SU-DHL-6 (cell line): ENCODE results near the gene USP47.

ENCODE experiments used
- H2AFZ ChIP-seq: fragments of 200-600 bp; sonication (generic); 2 replicates; pipeline ENCODE4 v1.6.1; 2014; ENCODE audit warnings: low read depth, mild to moderate bottlenecking, moderate library complexity, mixed read lengths, antibody characterized with exemption, low read length; ENCODE audit not compliant: severe bottlenecking
- H3F3A ChIP-seq: fragments of 200-600 bp; shearing (Covaris generic); 2 replicates; pipeline ENCODE4 v1.6.0; 2016; ENCODE audit warnings: antibody characterized with exemption, mild to moderate bottlenecking; ENCODE audit not compliant: insufficient read depth
- H3K27ac ChIP-seq: fragments of 200-600 bp; sonication (generic); 2 replicates; pipeline ENCODE4 v1.5.1; 2016; ENCODE audit warnings: low read depth, mild to moderate bottlenecking, low read length, moderate library complexity, mixed read lengths
- H3K27me3 ChIP-seq: fragments of 200-600 bp; sonication (generic), shearing (Covaris generic); 2 replicates; pipeline ENCODE4 v1.6.0; 2014; ENCODE audit warnings: mild to moderate bottlenecking, low read length
- H3K36me3 ChIP-seq: fragments of 200-600 bp; sonication (generic); 2 replicates; pipeline ENCODE4 v1.6.1; 2014; ENCODE audit warnings: mild to moderate bottlenecking, low read length, mixed read lengths
- H3K4me2 ChIP-seq: fragments of 300-600, 200-600 bp; shearing (Covaris generic), sonication (generic); 2 replicates; pipeline ENCODE4 v1.6.0; 2014; ENCODE audit warnings: low read length, low read depth, mild to moderate bottlenecking; ENCODE audit not compliant: poor library complexity, severe bottlenecking
- H3K4me3 ChIP-seq: fragments of 200-600 bp; sonication (generic); 2 replicates; pipeline ENCODE4 v1.5.1; 2014; ENCODE audit warnings: antibody characterized with exemption, low read length, mild to moderate bottlenecking, mixed read lengths; ENCODE audit not compliant: insufficient read depth, poor library complexity, severe bottlenecking
- H3K79me2 ChIP-seq: fragments of 200-600 bp; sonication (generic); 2 replicates; pipeline ENCODE4 v1.6.1; 2014; ENCODE audit warnings: mild to moderate bottlenecking, low read length, moderate library complexity; ENCODE audit not compliant: insufficient read depth
- H3K9ac ChIP-seq: fragments of 200-600 bp; sonication (generic); 2 replicates; pipeline ENCODE4 v1.7.0; 2014; ENCODE audit warnings: mild to moderate bottlenecking, low read length
- H3K9me2 ChIP-seq: fragments of 200-600 bp; sonication (generic); replicated peaks from 2 replicates; pipeline ENCODE4 v1.6.1; 2014; ENCODE audit warnings: low read length; ENCODE audit not compliant: insufficient read depth
- H3K9me3 ChIP-seq: fragments of 200-600 bp; sonication (generic); 2 replicates; pipeline ENCODE4 v1.6.1; 2014; ENCODE audit warnings: low read length, mixed read lengths; ENCODE audit not compliant: insufficient read depth
- H4K20me1 ChIP-seq: fragments of 200-600 bp; sonication (generic); 2 replicates; pipeline ENCODE4 v1.6.1; 2014; ENCODE audit warnings: low read depth, mild to moderate bottlenecking, antibody characterized with exemption, low read length, moderate library complexity, mixed read lengths
- EZH2phosphoT487 ChIP-seq: fragments of 200-600 bp; sonication (generic), shearing (Covaris generic); conservative IDR thresholded peaks from 2 replicates; pipeline ENCODE4 v1.6.1; 2018; ENCODE audit warnings: mild to moderate bottlenecking, antibody characterized with exemption, low read length, moderate library complexity, mixed read lengths
- TF ChIP-seq, protein P1 (sequence below): fragments of 200-600 bp; sonication (generic); IDR thresholded peaks from one replicate; pipeline ENCODE4 v1.5.1; 2017; ENCODE audit warnings: antibody characterized with exemption, mild to moderate bottlenecking, low read length, moderate library complexity; ENCODE audit not compliant: insufficient read depth, poor library complexity, severe bottlenecking

Gene USP47

DNA sequence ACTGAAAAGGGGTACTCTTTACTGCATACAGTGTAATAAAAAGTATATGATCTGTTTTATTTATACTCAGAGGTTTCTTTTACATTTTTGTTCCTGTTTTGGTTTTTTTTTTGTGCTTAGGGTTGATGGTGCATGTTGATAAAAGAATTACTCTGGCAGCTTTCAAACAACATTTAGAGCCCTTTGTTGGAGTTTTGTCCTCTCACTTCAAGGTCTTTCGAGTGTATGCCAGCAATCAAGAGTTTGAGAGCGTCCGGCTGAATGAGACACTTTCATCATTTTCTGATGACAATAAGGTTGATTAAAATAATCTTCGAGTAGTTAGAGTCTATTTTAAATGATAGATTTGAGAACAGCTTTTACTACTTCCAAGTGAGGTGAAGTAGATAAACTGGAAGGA, 106.1 kb downstream of the USP47 start:
- Histone ChIP-seq H3K27ac (no peak overlapping the region), H3K9me2 (no peaks in the 10 kb centered on the region), H3K79me2 (no peaks in the 10 kb centered on the region), H3K4me2 (no peak overlapping the region), H3K9me3 (no peaks in the 10 kb centered on the region), H4K20me1 (no peaks in the 10 kb centered on the region), H3F3A (no peaks in the 10 kb centered on the region), H2AFZ (no peak overlapping the region), H3K27me3 (no peaks in the 10 kb centered on the region), H3K9ac (no peak overlapping the region), H3K36me3 (peaks cover 14% of the 10 kb centered on the region; the same call in 1 of the 2 replicates), H3K4me3 (no peak overlapping the region)
- no peak for TF ChIP-seq EZH2phosphoT487
- TF ChIP-seq, protein P1, sequence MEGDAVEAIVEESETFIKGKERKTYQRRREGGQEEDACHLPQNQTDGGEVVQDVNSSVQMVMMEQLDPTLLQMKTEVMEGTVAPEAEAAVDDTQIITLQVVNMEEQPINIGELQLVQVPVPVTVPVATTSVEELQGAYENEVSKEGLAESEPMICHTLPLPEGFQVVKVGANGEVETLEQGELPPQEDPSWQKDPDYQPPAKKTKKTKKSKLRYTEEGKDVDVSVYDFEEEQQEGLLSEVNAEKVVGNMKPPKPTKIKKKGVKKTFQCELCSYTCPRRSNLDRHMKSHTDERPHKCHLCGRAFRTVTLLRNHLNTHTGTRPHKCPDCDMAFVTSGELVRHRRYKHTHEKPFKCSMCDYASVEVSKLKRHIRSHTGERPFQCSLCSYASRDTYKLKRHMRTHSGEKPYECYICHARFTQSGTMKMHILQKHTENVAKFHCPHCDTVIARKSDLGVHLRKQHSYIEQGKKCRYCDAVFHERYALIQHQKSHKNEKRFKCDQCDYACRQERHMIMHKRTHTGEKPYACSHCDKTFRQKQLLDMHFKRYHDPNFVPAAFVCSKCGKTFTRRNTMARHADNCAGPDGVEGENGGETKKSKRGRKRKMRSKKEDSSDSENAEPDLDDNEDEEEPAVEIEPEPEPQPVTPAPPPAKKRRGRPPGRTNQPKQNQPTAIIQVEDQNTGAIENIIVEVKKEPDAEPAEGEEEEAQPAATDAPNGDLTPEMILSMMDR = no peak

DNA sequence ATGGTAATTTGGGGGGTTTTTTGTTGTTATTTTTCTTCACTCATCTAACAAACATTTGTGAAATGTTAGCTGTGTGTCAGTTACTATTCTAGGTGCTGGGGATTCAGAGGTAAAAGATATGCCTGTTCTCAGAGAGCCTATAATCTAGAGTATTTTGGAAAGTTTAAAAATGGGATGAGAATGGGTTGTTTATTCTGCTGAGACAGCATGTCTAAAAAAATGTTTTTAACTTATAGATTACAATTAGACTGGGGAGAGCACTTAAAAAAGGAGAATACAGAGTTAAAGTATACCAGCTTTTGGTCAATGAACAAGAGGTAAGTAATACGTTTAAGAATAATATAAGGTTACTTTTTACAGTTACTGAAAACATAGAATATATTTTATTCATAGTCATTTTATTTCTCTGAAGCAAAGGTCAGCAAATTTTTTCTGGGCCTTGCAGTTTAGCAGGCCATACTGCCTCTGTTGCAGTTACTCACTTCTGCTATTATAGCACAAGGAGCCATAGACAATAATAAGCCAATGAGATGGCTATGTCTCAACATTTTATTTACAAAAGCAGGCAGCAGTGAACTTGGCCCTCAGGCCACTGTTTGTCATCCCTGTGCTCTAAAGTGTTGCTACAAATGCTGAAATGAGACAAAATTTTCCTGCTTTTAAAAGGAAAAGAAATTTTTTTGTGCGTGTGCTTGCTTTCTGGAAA, 106.6 kb downstream of the USP47 start:
- no peak for TF ChIP-seq EZH2phosphoT487
- TF ChIP-seq, protein P1 = no peak
- Histone ChIP-seq H2AFZ (no peak overlapping the region), H4K20me1 (no peaks in the 10 kb centered on the region), H3K27ac (no peak overlapping the region), H3K9me2 (no peaks in the 10 kb centered on the region), H3K4me3 (no peak overlapping the region), H3K4me2 (no peak overlapping the region), H3K9ac (no peak overlapping the region), H3F3A (no peaks in the 10 kb centered on the region), H3K27me3 (no peaks in the 10 kb centered on the region), H3K9me3 (no peaks in the 10 kb centered on the region), H3K36me3 (peaks cover 15% of the 10 kb centered on the region; the same call in 1 of the 2 replicates), H3K79me2 (no peaks in the 10 kb centered on the region)

DNA sequence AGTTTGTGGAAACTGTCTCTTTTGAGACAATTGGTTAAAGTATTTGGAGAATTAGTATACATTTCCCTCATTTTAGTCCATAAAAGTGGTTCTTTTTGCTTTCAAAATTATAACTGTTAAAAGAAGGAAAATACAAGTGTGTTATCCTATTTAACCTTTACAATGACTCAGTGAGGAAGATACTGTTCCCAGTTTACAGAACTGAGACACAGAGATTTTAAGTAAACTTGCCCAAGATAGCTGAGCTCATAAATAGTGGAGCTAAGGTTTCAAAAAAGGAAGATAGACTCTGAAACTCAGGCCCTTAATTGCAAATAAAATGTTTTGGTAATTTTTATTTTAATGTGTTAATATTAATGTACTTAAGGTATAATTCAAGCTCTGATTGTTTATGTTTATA, 107.7 kb downstream of the USP47 start:
- Histone ChIP-seq H3K4me2 (no peak overlapping the region), H2AFZ (no peak overlapping the region), H3K9me2 (no peaks in the 10 kb centered on the region), H3K79me2 (no peaks in the 10 kb centered on the region), H3K4me3 (no peak overlapping the region), H3K9me3 (no peaks in the 10 kb centered on the region), H3K27me3 (no peaks in the 10 kb centered on the region), H3K27ac (no peak overlapping the region), H3K36me3 (peaks cover 16% of the 10 kb centered on the region; the same call in 1 of the 2 replicates), H3F3A (no peaks in the 10 kb centered on the region), H3K9ac (no peak overlapping the region), H4K20me1 (no peaks in the 10 kb centered on the region)
- no peak for TF ChIP-seq EZH2phosphoT487
- TF ChIP-seq, protein P1 = no peak
